HCT116 (cell line): ENCODE data around the gene LRP1B. TPM values are rescaled to one million over a fixed set of nuclear protein-coding genes. Genes with fewer than 3 reads are reported as not detected.

ENCODE experiments used
- ATAC-seq: fragments of 200-7000 bp; cut with Tn5 transposase; 2 replicates; pipeline ENCODE4 v1.9.1; 2020; ENCODE audit warnings: mild to moderate bottlenecking, moderate library complexity
- BruUV-seq: library from RNA; stranded (reverse); fragments of 400-500 nt; replicated peaks from 2 replicates; lab custom pipeline; 2021; lab: Mats Ljungman, UMichigan
- CTCF ChIA-PET: fragments of 300-600 bp; sonication (Branson Sonifier 250); formaldehyde crosslinking; loops from one replicate; lab custom pipeline; 2021; ENCODE audit warnings: antibody characterized with exemption; lab: Charles Lee
- POLR2A ChIA-PET: fragments of 300-600, 350-600 bp; sonication (Branson Sonifier 250); formaldehyde crosslinking; loops from one replicate; lab custom pipeline; 2021; ENCODE audit warnings: antibody characterized with exemption; lab: Charles Lee
- RAD21 ChIA-PET, 2 experiments: fragments of 300-600 bp; sonication (Branson Sonifier 250); formaldehyde crosslinking; loops; one replicate each; lab custom pipeline; 2023; ENCODE audit warnings: low total read pairs in 2 of 2; ENCODE audit not compliant: uncharacterized antibody in 2 of 2, unreplicated experiment in 2 of 2, low non-redundant PET in 1 of 2; lab: Charles Lee
- DNase-seq: peaks from one replicate; pipeline ENCODE4 v3.0.0-alpha.2; 2010; ENCODE audit warnings: low read depth, low spot score
- H2AFZ ChIP-seq: fragments of 200-600 bp; shearing (Covaris generic), sonication (generic); 2 replicates; pipeline ENCODE4 v1.6.1; 2017; ENCODE audit warnings: low read depth, mixed run types, mixed read lengths, antibody characterized with exemption, low read length; ENCODE audit not compliant: poor library complexity, severe bottlenecking
- H3K27ac ChIP-seq: 2 replicates; pipeline ENCODE4 v1.5.1; 2012; ENCODE audit warnings: low read depth, low read length
- H3K27me3 ChIP-seq: fragments of 200-600 bp; sonication (generic); 2 replicates; pipeline ENCODE4 v1.6.1; 2016; ENCODE audit warnings: mixed run types, low read length, mixed read lengths; ENCODE audit not compliant: insufficient read depth
- H3K36me3 ChIP-seq, 2 experiments: fragments of 200-500 bp in 1 of 2; fragments of 200-600 bp in 1 of 2; sonication (Bioruptor generic) in 1 of 2; sonication (generic) in 1 of 2; 2 replicates each; pipeline versions ENCODE4 v1.5.1 to v1.6.1; 2014 to 2016; ENCODE audit warnings: low read length in 2 of 2, inconsistent platforms in 1 of 2, mixed read lengths in 1 of 2, mixed run types in 1 of 2; ENCODE audit not compliant: insufficient read depth in 2 of 2, control insufficient read depth in 1 of 2
- H3K4me1 ChIP-seq, 2 experiments: fragments of 200-600 bp in 1 of 2; sonication (generic) in 1 of 2; 2 replicates each; pipeline versions ENCODE4 v1.5.1 to v1.6.1; 2012 to 2017; ENCODE audit warnings: low read length in 2 of 2, inconsistent platforms in 1 of 2, mild to moderate bottlenecking in 1 of 2, mixed read lengths in 1 of 2, mixed run types in 1 of 2, moderate library complexity in 1 of 2; ENCODE audit not compliant: insufficient read depth in 2 of 2, control insufficient read depth in 1 of 2
- H3K4me2 ChIP-seq: fragments of 200-600 bp; sonication (generic); 2 replicates; pipeline ENCODE4 v1.6.1; 2017; ENCODE audit warnings: mixed run types, low read length, mixed read lengths
- H3K4me3 ChIP-seq, 2 experiments: fragments of 200-600 bp in 1 of 2; sonication (generic) in 1 of 2; replicated peaks in 1 of 2; 2 replicates each; pipeline ENCODE4 v1.5.1; 2011 to 2016; ENCODE audit warnings: low read length in 2 of 2, control low read depth in 1 of 2, low read depth in 1 of 2, mild to moderate bottlenecking in 1 of 2, mixed read lengths in 1 of 2, mixed run types in 1 of 2
- H3K79me2 ChIP-seq: fragments of 200-600 bp; sonication (generic); 2 replicates; pipeline ENCODE4 v1.6.1; 2017; ENCODE audit warnings: mild to moderate bottlenecking, mixed run types, low read length, moderate library complexity, mixed read lengths; ENCODE audit not compliant: insufficient read depth
- H3K9ac ChIP-seq: fragments of 200-600 bp; sonication (generic); 2 replicates; pipeline ENCODE4 v1.6.1; 2016; ENCODE audit warnings: low read length, mixed read lengths
- H3K9me2 ChIP-seq: fragments of 200-600 bp; sonication (generic), shearing (Covaris generic); 2 replicates; pipeline ENCODE4 v1.6.1; 2017; ENCODE audit warnings: mixed run types, mild to moderate bottlenecking, moderate library complexity; ENCODE audit not compliant: insufficient read depth
- H3K9me3 ChIP-seq, 2 experiments: fragments of 200-500 bp in 1 of 2; fragments of 200-600 bp in 1 of 2; sonication (Bioruptor generic) in 1 of 2; sonication (generic) in 1 of 2; 2 replicates each; pipeline ENCODE4 v1.6.1; 2014 to 2017; ENCODE audit warnings: low read length in 2 of 2, mixed read lengths in 2 of 2, inconsistent platforms in 1 of 2, low read depth in 1 of 2, mild to moderate bottlenecking in 1 of 2, mixed run types in 1 of 2, moderate library complexity in 1 of 2; ENCODE audit not compliant: control insufficient read depth in 1 of 2, insufficient read depth in 1 of 2
- H4K20me1 ChIP-seq: fragments of 200-600 bp; sonication (generic), shearing (Covaris generic); 2 replicates; pipeline ENCODE4 v1.6.1; 2017; ENCODE audit warnings: mixed run types, mild to moderate bottlenecking, moderate library complexity; ENCODE audit not compliant: insufficient read depth
- CEBPB ChIP-seq: IDR thresholded peaks from 2 replicates; pipeline ENCODE4 v1.6.1; 2012; ENCODE audit warnings: low read depth
- ELF1 ChIP-seq: IDR thresholded peaks from 2 replicates; pipeline ENCODE4 v1.6.1; 2012; ENCODE audit warnings: low read depth, borderline replicate concordance
- EZH2 ChIP-seq: fragments of 200-600 bp; sonication (generic); IDR thresholded peaks from 2 replicates; pipeline ENCODE4 v1.6.1; 2017; ENCODE audit warnings: antibody characterized with exemption, mixed run types
- EZH2phosphoT487 ChIP-seq: fragments of 200-600 bp; IDR thresholded peaks from 2 replicates; pipeline ENCODE4 v1.6.1; 2018; ENCODE audit warnings: antibody characterized with exemption, borderline replicate concordance
- FOSL1 ChIP-seq: IDR thresholded peaks from 2 replicates; pipeline ENCODE4 v1.6.1; 2012; ENCODE audit warnings: low read depth
- JUND ChIP-seq: IDR thresholded peaks from 2 replicates; pipeline ENCODE4 v1.6.1; 2012
- POLR2A ChIP-seq: IDR thresholded peaks from 2 replicates; pipeline ENCODE4 v1.7.0; 2011; ENCODE audit warnings: borderline replicate concordance; ENCODE audit not compliant: insufficient read depth, insufficient read length; ENCODE audit errors: extremely low read depth
- POLR2AphosphoS5 ChIP-seq: IDR thresholded peaks from 2 replicates; pipeline ENCODE4 v1.6.1; 2011; ENCODE audit warnings: mild to moderate bottlenecking, low read depth, low read length, moderate library complexity
- RAD21 ChIP-seq: IDR thresholded peaks from 2 replicates; pipeline ENCODE4 v1.6.1; 2012; ENCODE audit warnings: low read depth, mild to moderate bottlenecking
- SRF ChIP-seq: IDR thresholded peaks from 2 replicates; pipeline ENCODE4 v1.6.1; 2012; ENCODE audit warnings: low read depth
- TCF7L2 ChIP-seq: IDR thresholded peaks from 2 replicates; pipeline ENCODE4 v1.7.0; 2011; ENCODE audit warnings: borderline replicate concordance, inconsistent platforms; ENCODE audit not compliant: insufficient read depth, insufficient read length; ENCODE audit errors: extremely low read depth
- YY1 ChIP-seq: IDR thresholded peaks from 2 replicates; pipeline ENCODE4 v1.6.1; 2011; ENCODE audit warnings: low read length, low read depth, moderate library complexity, mild to moderate bottlenecking; ENCODE audit not compliant: insufficient replicate concordance; ENCODE audit errors: extremely low read depth
- ZFX ChIP-seq: fragments of 450-650 bp; IDR thresholded peaks from 2 replicates; pipeline ENCODE4 v1.6.1; 2017
- ZNF274 ChIP-seq: fragments of 200-500 bp; sonication (Bioruptor generic); IDR thresholded peaks from 2 replicates; pipeline ENCODE4 v1.6.1; 2014; ENCODE audit warnings: mild to moderate bottlenecking, low read depth, low read length, inconsistent platforms
- intact Hi-C: fragments of 100-400 bp; cut with micrococcal nuclease; formaldehyde crosslinking; loops from 2 replicates; pipeline ENCODE4 v1.10.0; 2022
- total RNA-seq: library from RNA; stranded (reverse); gene quantifications from one replicate; pipeline ENCODE4 v1.2.1, GENCODE V29; 2021; ENCODE audit not compliant: unreplicated experiment
- TF ChIP-seq, protein P1 (sequence below): IDR thresholded peaks from 2 replicates; pipeline ENCODE4 v1.6.1; 2012
- TF ChIP-seq, protein P2 (sequence below): IDR thresholded peaks from 2 replicates; pipeline ENCODE4 v1.6.1; 2011; ENCODE audit warnings: mild to moderate bottlenecking, low read length, moderate library complexity; ENCODE audit not compliant: insufficient replicate concordance; ENCODE audit errors: extremely low read depth
- TF ChIP-seq, protein P3 (sequence below): IDR thresholded peaks from 2 replicates; pipeline ENCODE4 v1.6.1; 2012; ENCODE audit warnings: low read depth
- TF ChIP-seq, protein P4 (sequence below): IDR thresholded peaks from 2 replicates; pipeline ENCODE4 v1.6.1; 2012
- TF ChIP-seq, protein P5 (sequence below), 3 experiments: fragments of 200-600 bp in 1 of 3; sonication (generic) in 1 of 3; IDR thresholded peaks in 2 of 3; conservative IDR thresholded peaks in 1 of 3; 2 replicates each; pipeline ENCODE4 v1.5.1; 2012 to 2017; ENCODE audit warnings: low read depth in 2 of 3, low read length in 2 of 3, antibody characterized with exemption in 1 of 3, borderline replicate concordance in 1 of 3, control low read depth in 1 of 3, mild to moderate bottlenecking in 1 of 3, mixed read lengths in 1 of 3, mixed run types in 1 of 3, moderate library complexity in 1 of 3; ENCODE audit not compliant: insufficient read depth in 1 of 3

LRP1B gene
- total RNA-seq, 1 experiment from 2014 or later, result 0.34 TPM

DNA sequence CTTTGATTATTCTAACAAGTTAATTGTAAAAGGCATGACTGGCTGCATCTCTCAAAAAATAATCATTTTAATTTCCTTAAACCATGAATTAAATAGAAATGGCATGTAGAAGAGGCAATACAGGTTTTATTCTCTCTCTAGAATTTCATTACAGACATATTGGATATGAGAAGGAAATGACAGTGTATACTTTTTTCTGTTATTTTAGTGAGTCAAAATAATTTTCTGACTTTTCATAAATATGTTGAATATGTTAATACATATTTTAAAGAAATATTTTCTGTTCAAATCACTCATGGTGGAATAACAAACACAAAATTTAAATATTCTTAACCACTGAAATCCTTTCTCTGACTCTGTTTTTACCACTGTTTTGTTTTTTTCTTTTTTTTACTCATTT lies 510.4 kb downstream of the LRP1B start:
- Histone ChIP-seq H3K27me3 (no peaks in the 10 kb centered on the region), H3K36me3 (no peaks in the 10 kb centered on the region), H4K20me1 (no peaks in the 10 kb centered on the region), H3K4me3 (no peak overlapping the region), H3K79me2 (no peaks in the 10 kb centered on the region), H3K4me2 (no peak overlapping the region), H2AFZ (no peak overlapping the region), H3K27ac (no peak overlapping the region), H3K9me3 (no peaks in the 10 kb centered on the region), H3K9me2 (no peaks in the 10 kb centered on the region), H3K9ac (no peak overlapping the region), H3K4me1 (no peaks in the 10 kb centered on the region)
- POLR2A ChIA-PET, result no interaction called here
- no TSS peak for BruUV-seq
- intact Hi-C loops, result no loop called here
- TF ChIP-seq, protein P1, sequence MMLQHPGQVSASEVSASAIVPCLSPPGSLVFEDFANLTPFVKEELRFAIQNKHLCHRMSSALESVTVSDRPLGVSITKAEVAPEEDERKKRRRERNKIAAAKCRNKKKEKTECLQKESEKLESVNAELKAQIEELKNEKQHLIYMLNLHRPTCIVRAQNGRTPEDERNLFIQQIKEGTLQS, result no peak
- TF ChIP-seq SRF (no peak), FOSL1 (no peak), ELF1 (no peak), POLR2A (no peak), ZNF274 (no peak), JUND (no peak), ZFX (no peak), TCF7L2 (no peak), YY1 (no peak), EZH2 (no peak), EZH2phosphoT487 (no peak), CEBPB (no peak), RAD21 (no peak), POLR2AphosphoS5 (no peak)
- TF ChIP-seq, protein P2, sequence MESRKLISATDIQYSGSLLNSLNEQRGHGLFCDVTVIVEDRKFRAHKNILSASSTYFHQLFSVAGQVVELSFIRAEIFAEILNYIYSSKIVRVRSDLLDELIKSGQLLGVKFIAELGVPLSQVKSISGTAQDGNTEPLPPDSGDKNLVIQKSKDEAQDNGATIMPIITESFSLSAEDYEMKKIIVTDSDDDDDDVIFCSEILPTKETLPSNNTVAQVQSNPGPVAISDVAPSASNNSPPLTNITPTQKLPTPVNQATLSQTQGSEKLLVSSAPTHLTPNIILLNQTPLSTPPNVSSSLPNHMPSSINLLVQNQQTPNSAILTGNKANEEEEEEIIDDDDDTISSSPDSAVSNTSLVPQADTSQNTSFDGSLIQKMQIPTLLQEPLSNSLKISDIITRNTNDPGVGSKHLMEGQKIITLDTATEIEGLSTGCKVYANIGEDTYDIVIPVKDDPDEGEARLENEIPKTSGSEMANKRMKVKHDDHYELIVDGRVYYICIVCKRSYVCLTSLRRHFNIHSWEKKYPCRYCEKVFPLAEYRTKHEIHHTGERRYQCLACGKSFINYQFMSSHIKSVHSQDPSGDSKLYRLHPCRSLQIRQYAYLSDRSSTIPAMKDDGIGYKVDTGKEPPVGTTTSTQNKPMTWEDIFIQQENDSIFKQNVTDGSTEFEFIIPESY, result no peak
- TF ChIP-seq, protein P3, sequence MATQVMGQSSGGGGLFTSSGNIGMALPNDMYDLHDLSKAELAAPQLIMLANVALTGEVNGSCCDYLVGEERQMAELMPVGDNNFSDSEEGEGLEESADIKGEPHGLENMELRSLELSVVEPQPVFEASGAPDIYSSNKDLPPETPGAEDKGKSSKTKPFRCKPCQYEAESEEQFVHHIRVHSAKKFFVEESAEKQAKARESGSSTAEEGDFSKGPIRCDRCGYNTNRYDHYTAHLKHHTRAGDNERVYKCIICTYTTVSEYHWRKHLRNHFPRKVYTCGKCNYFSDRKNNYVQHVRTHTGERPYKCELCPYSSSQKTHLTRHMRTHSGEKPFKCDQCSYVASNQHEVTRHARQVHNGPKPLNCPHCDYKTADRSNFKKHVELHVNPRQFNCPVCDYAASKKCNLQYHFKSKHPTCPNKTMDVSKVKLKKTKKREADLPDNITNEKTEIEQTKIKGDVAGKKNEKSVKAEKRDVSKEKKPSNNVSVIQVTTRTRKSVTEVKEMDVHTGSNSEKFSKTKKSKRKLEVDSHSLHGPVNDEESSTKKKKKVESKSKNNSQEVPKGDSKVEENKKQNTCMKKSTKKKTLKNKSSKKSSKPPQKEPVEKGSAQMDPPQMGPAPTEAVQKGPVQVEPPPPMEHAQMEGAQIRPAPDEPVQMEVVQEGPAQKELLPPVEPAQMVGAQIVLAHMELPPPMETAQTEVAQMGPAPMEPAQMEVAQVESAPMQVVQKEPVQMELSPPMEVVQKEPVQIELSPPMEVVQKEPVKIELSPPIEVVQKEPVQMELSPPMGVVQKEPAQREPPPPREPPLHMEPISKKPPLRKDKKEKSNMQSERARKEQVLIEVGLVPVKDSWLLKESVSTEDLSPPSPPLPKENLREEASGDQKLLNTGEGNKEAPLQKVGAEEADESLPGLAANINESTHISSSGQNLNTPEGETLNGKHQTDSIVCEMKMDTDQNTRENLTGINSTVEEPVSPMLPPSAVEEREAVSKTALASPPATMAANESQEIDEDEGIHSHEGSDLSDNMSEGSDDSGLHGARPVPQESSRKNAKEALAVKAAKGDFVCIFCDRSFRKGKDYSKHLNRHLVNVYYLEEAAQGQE, result no peak
- TF ChIP-seq, protein P4, sequence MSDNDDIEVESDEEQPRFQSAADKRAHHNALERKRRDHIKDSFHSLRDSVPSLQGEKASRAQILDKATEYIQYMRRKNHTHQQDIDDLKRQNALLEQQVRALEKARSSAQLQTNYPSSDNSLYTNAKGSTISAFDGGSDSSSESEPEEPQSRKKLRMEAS, result no peak
- TF ChIP-seq, protein P5, sequence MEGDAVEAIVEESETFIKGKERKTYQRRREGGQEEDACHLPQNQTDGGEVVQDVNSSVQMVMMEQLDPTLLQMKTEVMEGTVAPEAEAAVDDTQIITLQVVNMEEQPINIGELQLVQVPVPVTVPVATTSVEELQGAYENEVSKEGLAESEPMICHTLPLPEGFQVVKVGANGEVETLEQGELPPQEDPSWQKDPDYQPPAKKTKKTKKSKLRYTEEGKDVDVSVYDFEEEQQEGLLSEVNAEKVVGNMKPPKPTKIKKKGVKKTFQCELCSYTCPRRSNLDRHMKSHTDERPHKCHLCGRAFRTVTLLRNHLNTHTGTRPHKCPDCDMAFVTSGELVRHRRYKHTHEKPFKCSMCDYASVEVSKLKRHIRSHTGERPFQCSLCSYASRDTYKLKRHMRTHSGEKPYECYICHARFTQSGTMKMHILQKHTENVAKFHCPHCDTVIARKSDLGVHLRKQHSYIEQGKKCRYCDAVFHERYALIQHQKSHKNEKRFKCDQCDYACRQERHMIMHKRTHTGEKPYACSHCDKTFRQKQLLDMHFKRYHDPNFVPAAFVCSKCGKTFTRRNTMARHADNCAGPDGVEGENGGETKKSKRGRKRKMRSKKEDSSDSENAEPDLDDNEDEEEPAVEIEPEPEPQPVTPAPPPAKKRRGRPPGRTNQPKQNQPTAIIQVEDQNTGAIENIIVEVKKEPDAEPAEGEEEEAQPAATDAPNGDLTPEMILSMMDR (IDR thresholded peaks at IDR 0.05 in 2 of 3, conservative IDR thresholded peaks at IDR 0.05 in 1 of 3; ENCODE audit: borderline replicate concordance in 1 of 3, insufficient read depth in 1 of 3, low read depth in 2 of 3, low read length in 2 of 3), result no peak
- RAD21 ChIA-PET, result no interaction called here
- CTCF ChIA-PET, result no interaction called here
- ATAC-seq, result no peak
- DNase-seq, result no peak
